GM18511 (cell line): ENCODE data around the gene ARL15.
"Not testable (repeated sequence)": the region's sequence is repeated elsewhere in the genome, so short reads cannot be mapped to it uniquely, and the experiment has no call there.

Experiments
- ATAC-seq: cut with Tn5 transposase; IDR thresholded peaks from one replicate; pipeline ENCODE4 v1.9.1; 2021; ENCODE audit warnings: mild to moderate bottlenecking, moderate library complexity; ENCODE audit not compliant: unreplicated experiment

Gene ARL15

GRCh38 chr5:54310433-54311175 is at the start of gene ARL15:
ARL15 (minus strand) TSS chr5:54310573.
- peak; percentile 95 for ATAC-seq

- ATAC-seq = no peak
Observed at GRCh38 chr5:54360089-54360488, 49.7 kb upstream of the ARL15 start.

- no peak for ATAC-seq
Observed at GRCh38 chr5:54357408-54358058, 47.2 kb upstream of the ARL15 start.

GRCh38 chr5:54353933-54354564 is 43.7 kb upstream of the ARL15 start:
- ATAC-seq = not testable (repeated sequence)

- ATAC-seq = not testable (repeated sequence)
Observed at GRCh38 chr5:54352580-54352979, 42.2 kb upstream of the ARL15 start.

- ATAC-seq = no peak
Observed at GRCh38 chr5:54347221-54347865, 37.0 kb upstream of the ARL15 start.

- ATAC-seq = no peak
Observed at GRCh38 chr5:54344653-54345052, 34.3 kb upstream of the ARL15 start.

- ATAC-seq = no peak
Observed at GRCh38 chr5:54341971-54342370, 31.6 kb upstream of the ARL15 start.

GRCh38 chr5:54337523-54337922 is 27.1 kb upstream of the ARL15 start:
- no peak for ATAC-seq

GRCh38 chr5:54332720-54333119 is 22.3 kb upstream of the ARL15 start:
- no peak for ATAC-seq

- ATAC-seq = no peak
Observed at GRCh38 chr5:54329731-54330709, 19.6 kb upstream of the ARL15 start.

GRCh38 chr5:54326662-54327270 is 16.4 kb upstream of the ARL15 start:
- no peak for ATAC-seq

GRCh38 chr5:54325610-54326311 is 15.4 kb upstream of the ARL15 start:
- ATAC-seq = peak; percentile 80

- ATAC-seq = no peak
Observed at GRCh38 chr5:54325272-54325609, 14.9 kb upstream of the ARL15 start.

GRCh38 chr5:54324651-54325271 is 14.4 kb upstream of the ARL15 start:
- ATAC-seq = no peak

- no peak for ATAC-seq
Observed at GRCh38 chr5:54323495-54323894, 13.1 kb upstream of the ARL15 start.

- no peak for ATAC-seq
Observed at GRCh38 chr5:54320256-54320655, 9.9 kb upstream of the ARL15 start.

GRCh38 chr5:54317511-54318260 is 7.3 kb upstream of the ARL15 start:
- ATAC-seq = no peak
